SK-MEL-5 (cell line): ENCODE results near the gene AK9. TPM values are rescaled to one million over a fixed set of nuclear protein-coding genes. Genes with fewer than 3 reads are reported as not detected.

ENCODE experiments used
- DNase-seq: peaks from one replicate; pipeline ENCODE4 v3.0.0-alpha.2; 2016; ENCODE audit warnings: low read depth, low spot score
- in situ Hi-C: cut with HindIII; loops from 2 replicates; pipeline ENCODE4 v1.10.0; 2016; ENCODE audit warnings: low sequenced_read_pairs, high pct_unique_total_duplicates, low pct_unique_long_range_greater_than_20kb
- total RNA-seq: library from RNA; depleted of rRNA; stranded (reverse); fragments of >200 nt; shearing (Covaris generic); gene quantifications from 2 replicates; pipeline ENCODE4 v1.2.3, GENCODE V29; 2014; rRNA removed

Gene AK9
- total RNA-seq, 1 experiment from 2014 or later = 1.7 TPM

- in situ Hi-C loops = no loop called here
- no peak for DNase-seq
Observed at GRCh38 chr6:109447878-109448555, 243.0 kb downstream of the AK9 start.

GRCh38 chr6:109447087-109447486, 243.9 kb downstream of the AK9 start:
- in situ Hi-C loops = no loop called here
- DNase-seq = no peak

- in situ Hi-C loops = no loop called here
- no peak for DNase-seq
Observed at GRCh38 chr6:109446541-109446940, 244.5 kb downstream of the AK9 start.

- in situ Hi-C loops = no loop called here
- DNase-seq = no peak
Observed at GRCh38 chr6:109446072-109446471, 244.9 kb downstream of the AK9 start.

- DNase-seq = no peak
- in situ Hi-C loops = no loop called here
Observed at GRCh38 chr6:109445382-109445781, 245.6 kb downstream of the AK9 start.

- no peak for DNase-seq
- in situ Hi-C loops = no loop called here
Observed at GRCh38 chr6:109443425-109443950, 247.5 kb downstream of the AK9 start.

Other genes with a start within 250 kb of the AK9 start
- gene MICAL1, start 235.4 kb downstream of the AK9 start, total RNA-seq = 43.1 and 47.8 TPM in 2 replicates
- gene ZBTB24, start 208.0 kb downstream of the AK9 start, total RNA-seq = 15.8 and 17.4 TPM in 2 replicates
- 11.0 and 11.5 TPM in 2 replicates for gene FIG4, start 94 bp upstream of the AK9 start, total RNA-seq